ENCODE measurements around the gene AZGP1. TPM values are rescaled to one million over a fixed set of nuclear protein-coding genes. Genes with fewer than 3 reads are reported as not detected.
A peak's percentile ranks its signal among the peaks of the same experiment; 100 is the strongest.
"Not testable (repeated sequence)": the region's sequence is repeated elsewhere in the genome, so short reads cannot be mapped to it uniquely, and the experiment has no call there.

The AZGP1 gene
- total and polyA plus RNA-seq, 7 experiments from 2014 or later, result not detected

DNA sequence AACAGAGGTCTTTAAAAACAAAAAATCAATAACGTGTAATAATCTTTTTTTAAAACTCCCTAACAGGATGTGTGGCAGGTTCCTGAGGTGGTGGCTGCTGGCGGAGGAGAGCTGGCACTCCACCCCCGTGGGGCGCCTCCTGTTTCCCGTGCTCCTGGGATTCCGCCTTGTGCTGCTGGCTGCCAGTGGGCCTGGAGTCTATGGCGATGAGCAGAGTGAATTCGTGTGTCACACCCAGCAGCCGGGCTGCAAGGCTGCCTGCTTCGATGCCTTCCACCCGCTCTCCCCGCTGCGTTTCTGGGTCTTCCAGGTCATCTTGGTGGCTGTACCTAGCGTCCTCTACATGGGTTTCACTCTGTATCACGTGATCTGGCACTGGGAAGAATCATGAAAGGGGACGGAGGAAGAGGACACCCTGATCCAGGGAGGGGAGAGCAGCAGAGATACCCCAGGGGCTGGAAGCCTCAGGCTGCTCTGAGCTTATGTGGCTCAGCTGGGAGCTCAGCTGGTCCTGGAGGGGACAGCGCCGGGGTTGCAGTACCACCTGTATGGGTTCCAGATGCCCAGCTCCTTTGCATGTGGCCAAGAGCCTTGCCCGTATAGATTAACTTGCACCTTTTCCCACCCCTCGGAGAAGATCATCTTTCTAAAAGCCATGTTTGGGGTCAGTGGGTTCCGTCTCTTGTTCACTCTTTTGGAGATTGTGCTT, 16.7 kb upstream of the AZGP1 start:
- Histone ChIP-seq H3K9me3 (ENCODE audit: control insufficient read depth in 2 of 3, low read length in 3 of 3) (no peaks in the 10 kb centered on the region), H3K27me3 (ENCODE audit: control insufficient read depth in 2 of 2, insufficient read depth in 2 of 2, low read length in 2 of 2) (no peaks in the 10 kb centered on the region), H3K4me3 (ENCODE audit: low read length) (no peak overlapping the region), H3K36me3 (ENCODE audit: control insufficient read depth in 2 of 3, insufficient read depth in 3 of 3, low read length in 3 of 3) (no peaks in the 10 kb centered on the region), H3K27ac (ENCODE audit: low read depth, low read length) (no peak overlapping the region), H3K4me1 (ENCODE audit: control insufficient read depth in 2 of 2, insufficient read depth in 2 of 2, low read length in 2 of 2) (peaks cover 0 to 11% of the 10 kb centered on the region in 2 donors)
- Mint-ChIP-seq H3K27ac (no peak overlapping the region), H3K4me1 (peaks cover 7 to 17% (median 14%) of the 10 kb centered on the region in 7 donors), H3K36me3 (peaks cover 0 to 3% (median 0%) of the 10 kb centered on the region in 5 donors), H3K4me3 (no peak overlapping the region), H3K9me3 (no peaks in the 10 kb centered on the region), H3K27me3 (peaks cover 0 to 17% (median 0%) of the 10 kb centered on the region in 5 donors)
- no peak for ATAC-seq
- intact Hi-C loops (cut with micrococcal nuclease), result loop anchor here (5.0 to 10.0 kb wide), 4 partner anchors 352 to 488 kb away; partner anchors contain the start of genes ZKSCAN5 (in 1 of the 2) and ZNF394 (in 1 of the 2)
- CTCF ChIA-PET, result interaction anchor here (0.5 to 7.3 kb wide), 7 partner anchors 13 to 467 kb away, joined by 3 to 102 read pairs (median 4); partner anchors contain the start of genes TRIM4 and ZKSCAN1
- POLR2A ChIA-PET, result interaction anchor here (0.6 to 1.2 kb wide), 2 partner anchors 9 to 138 kb away, joined by 3 read pairs; no protein-coding TSS in a partner anchor
- DNase-seq, result no peak

DNA sequence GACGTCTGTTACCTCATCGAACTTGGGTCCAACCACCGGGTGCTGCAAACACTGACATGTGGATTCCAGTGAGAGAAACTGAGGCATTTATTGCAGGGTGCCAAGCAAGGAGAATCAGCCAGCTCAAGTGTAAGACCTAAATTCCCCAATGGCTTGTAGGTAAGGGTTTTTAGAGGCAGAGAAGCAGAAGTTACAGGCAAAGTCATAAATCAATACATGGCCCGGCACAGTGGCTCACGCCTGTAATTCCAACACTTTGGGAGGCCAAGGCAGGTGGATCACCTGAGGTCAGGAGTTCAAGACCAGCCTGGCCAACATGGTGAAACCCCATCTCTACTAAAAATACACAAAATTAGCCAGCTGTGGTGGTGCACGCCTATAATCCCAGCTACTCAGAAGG, 15.7 kb upstream of the AZGP1 start:
- H3K27me3 ChIP-seq (ENCODE audit: control insufficient read depth in 2 of 2, insufficient read depth in 2 of 2, low read length in 2 of 2); H3K27ac Mint-ChIP-seq; DNase-seq; H3K9me3 ChIP-seq (ENCODE audit: control insufficient read depth in 2 of 3, low read length in 3 of 3); H3K4me3 ChIP-seq (ENCODE audit: low read length); ATAC-seq; H3K4me3 Mint-ChIP-seq; H3K36me3 ChIP-seq (ENCODE audit: control insufficient read depth in 2 of 3, insufficient read depth in 3 of 3, low read length in 3 of 3); H3K9me3 Mint-ChIP-seq; H3K4me1 ChIP-seq (ENCODE audit: control insufficient read depth in 2 of 2, insufficient read depth in 2 of 2, low read length in 2 of 2); H3K27ac ChIP-seq (ENCODE audit: low read depth, low read length); H3K36me3 Mint-ChIP-seq: not testable (repeated sequence)
- Mint-ChIP-seq H3K4me1 (peaks cover 0 to 12% (median 5%) of the 10 kb centered on the region in 7 donors), H3K27me3 (peaks cover 0 to 17% (median 0%) of the 10 kb centered on the region in 5 donors)
- POLR2A ChIA-PET, result interaction anchor here (0.8 kb wide), 1 partner anchor 58 kb away, joined by 4 read pairs; the partner anchor contains the start of gene ZSCAN21
- intact Hi-C loops (cut with micrococcal nuclease), result loop anchor here (1.0 to 10.0 kb wide), 9 partner anchors 12 to 487 kb away; partner anchors contain the start of genes GJC3 (in 1 of the 2), ZKSCAN5 (in 1 of the 2) and ZNF394 (in 1 of the 2)
- CTCF ChIA-PET, result interaction anchor here (0.7 to 7.3 kb wide), 5 partner anchors 13 to 466 kb away, joined by 4 to 102 read pairs (median 4); partner anchors contain the start of genes TRIM4 and ZKSCAN1

GRCh38 chr7:99990460-99990852, 14.6 kb upstream of the AZGP1 start:
- intact Hi-C loops (cut with micrococcal nuclease), result loop anchor here (2.0 to 10.0 kb wide), 6 partner anchors 258 to 486 kb away; partner anchors contain the start of genes ZKSCAN5 (in 1 of the 2) and ZNF394 (in 1 of the 2)
- Mint-ChIP-seq H3K9me3 (no peaks in the 10 kb centered on the region), H3K27ac (no peak overlapping the region), H3K27me3 (peaks cover 0 to 22% (median 0%) of the 10 kb centered on the region in 5 donors), H3K4me1 (peaks cover 0 to 12% (median 5%) of the 10 kb centered on the region in 7 donors), H3K36me3 (no peaks in the 10 kb centered on the region), H3K4me3 (peak overlapping the region in 2 of 10 donors; percentile 28 to 53)
- DNase-seq (no peak), ATAC-seq (no peak)
- H3K4me1 ChIP-seq (ENCODE audit: control insufficient read depth in 2 of 2, insufficient read depth in 2 of 2, low read length in 2 of 2), result no peaks in the 10 kb centered on the region
- H3K36me3 ChIP-seq (ENCODE audit: control insufficient read depth in 2 of 3, insufficient read depth in 3 of 3, low read length in 3 of 3), result no peaks in the 10 kb centered on the region
- no peak overlapping the region for H3K27ac ChIP-seq (ENCODE audit: low read depth, low read length)
- POLR2A ChIA-PET, result interaction anchor here (1.3 kb wide), 1 partner anchor 71 kb away, joined by 6 read pairs; the partner anchor contains the start of gene TRIM4
- no peaks in the 10 kb centered on the region for H3K27me3 ChIP-seq (ENCODE audit: control insufficient read depth in 2 of 2, insufficient read depth in 2 of 2, low read length in 2 of 2)
- H3K9me3 ChIP-seq (ENCODE audit: control insufficient read depth in 2 of 3, low read length in 3 of 3), result no peaks in the 10 kb centered on the region
- no peak overlapping the region for H3K4me3 ChIP-seq (ENCODE audit: low read length)
- CTCF ChIA-PET, result interaction anchor here (0.7 to 7.3 kb wide), 12 partner anchors 14 to 438 kb away, joined by 3 to 102 read pairs (median 4); partner anchors contain the start of genes FAM200A and TRIM4

DNA sequence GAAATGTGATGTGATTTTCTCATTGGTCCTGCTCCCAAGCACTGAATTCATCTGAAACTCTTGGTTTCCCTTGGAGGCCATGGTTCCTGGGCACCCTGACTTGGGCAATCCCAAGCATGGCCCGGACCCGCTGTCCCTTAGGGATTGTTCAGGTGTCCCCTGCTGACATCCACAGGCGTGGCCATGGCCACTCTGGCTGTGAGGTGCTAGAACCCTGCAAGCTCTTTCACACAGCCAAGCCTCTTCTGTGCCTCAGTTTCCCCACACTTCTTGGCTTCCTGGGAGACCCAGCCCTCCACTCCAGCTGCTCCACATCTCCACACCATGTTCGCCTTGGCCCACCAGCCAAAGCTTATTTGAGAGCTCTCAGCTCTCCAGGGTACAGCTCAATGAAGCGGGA, 12.0 kb upstream of the AZGP1 start:
- no peaks in the 10 kb centered on the region for H3K4me1 ChIP-seq (ENCODE audit: control insufficient read depth in 2 of 2, insufficient read depth in 2 of 2, low read length in 2 of 2)
- Mint-ChIP-seq H3K9me3 (peaks cover 0 to under 1% (median 0%) of the 10 kb centered on the region in 11 donors), H3K36me3 (no peaks in the 10 kb centered on the region), H3K4me1 (peaks cover 0 to 5% (median 4%) of the 10 kb centered on the region in 7 donors), H3K4me3 (no peak overlapping the region), H3K27ac (no peak overlapping the region), H3K27me3 (peaks cover 0 to 26% (median 4%) of the 10 kb centered on the region in 5 donors)
- CTCF ChIA-PET, result interaction anchor here (2.0 to 7.3 kb wide), 2 partner anchors 73 to 141 kb away, joined by 7 to 102 read pairs; partner anchors contain the start of gene TRIM4
- no peaks in the 10 kb centered on the region for H3K27me3 ChIP-seq (ENCODE audit: control insufficient read depth in 2 of 2, insufficient read depth in 2 of 2, low read length in 2 of 2)
- intact Hi-C loops (cut with micrococcal nuclease), result no loop called here
- POLR2A ChIA-PET, result interaction anchor here (1.3 kb wide), 1 partner anchor 68 kb away, joined by 3 read pairs; the partner anchor contains the start of gene TRIM4
- ATAC-seq, result no peak
- no peaks in the 10 kb centered on the region for H3K36me3 ChIP-seq (ENCODE audit: control insufficient read depth in 2 of 3, insufficient read depth in 3 of 3, low read length in 3 of 3)
- no peak for DNase-seq
- no peak overlapping the region for H3K27ac ChIP-seq (ENCODE audit: low read depth, low read length)
- no peaks in the 10 kb centered on the region for H3K9me3 ChIP-seq (ENCODE audit: control insufficient read depth in 2 of 3, low read length in 3 of 3)
- H3K4me3 ChIP-seq (ENCODE audit: low read length), result no peak overlapping the region

DNA sequence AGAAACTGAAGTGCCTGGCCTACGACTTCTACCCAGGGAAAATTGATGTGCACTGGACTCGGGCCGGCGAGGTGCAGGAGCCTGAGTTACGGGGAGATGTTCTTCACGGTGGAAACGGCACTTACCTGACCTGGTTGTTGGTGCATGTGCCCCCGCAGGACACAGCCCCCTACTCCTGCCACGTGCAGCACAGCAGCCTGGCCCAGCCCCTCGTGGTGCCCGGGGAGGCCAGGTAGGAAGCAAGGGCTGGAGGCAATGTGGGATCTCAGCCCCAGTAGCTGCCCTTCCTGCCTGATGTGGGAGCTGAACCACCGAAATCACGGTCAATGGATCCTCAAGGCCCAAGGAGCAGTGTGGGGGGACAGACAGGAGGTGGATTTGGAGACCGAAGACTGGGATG, 11.5 kb upstream of the AZGP1 start:
- H3K9me3 Mint-ChIP-seq; intact Hi-C loops (cut with micrococcal nuclease); H3K27me3 ChIP-seq (ENCODE audit: control insufficient read depth in 2 of 2, insufficient read depth in 2 of 2, low read length in 2 of 2); H3K4me1 Mint-ChIP-seq; H3K36me3 Mint-ChIP-seq; H3K4me3 ChIP-seq (ENCODE audit: low read length); H3K27ac Mint-ChIP-seq; H3K4me1 ChIP-seq (ENCODE audit: control insufficient read depth in 2 of 2, insufficient read depth in 2 of 2, low read length in 2 of 2); H3K27ac ChIP-seq (ENCODE audit: low read depth, low read length); H3K4me3 Mint-ChIP-seq; H3K9me3 ChIP-seq (ENCODE audit: control insufficient read depth in 2 of 3, low read length in 3 of 3); ATAC-seq; DNase-seq; H3K36me3 ChIP-seq (ENCODE audit: control insufficient read depth in 2 of 3, insufficient read depth in 3 of 3, low read length in 3 of 3); POLR2A ChIA-PET: not testable (repeated sequence)
- peaks cover 0 to 26% (median 4%) of the 10 kb centered on the region in 5 donors for H3K27me3 Mint-ChIP-seq
- CTCF ChIA-PET, result interaction anchor here (2.0 to 7.3 kb wide), 2 partner anchors 72 to 141 kb away, joined by 7 to 102 read pairs; partner anchors contain the start of gene TRIM4

GRCh38 chr7:99984593-99984992, 8.8 kb upstream of the AZGP1 start:
- no peaks in the 10 kb centered on the region for H3K4me1 ChIP-seq (ENCODE audit: control insufficient read depth in 2 of 2, insufficient read depth in 2 of 2, low read length in 2 of 2)
- no peaks in the 10 kb centered on the region for H3K36me3 ChIP-seq (ENCODE audit: control insufficient read depth in 2 of 3, insufficient read depth in 3 of 3, low read length in 3 of 3)
- no peak overlapping the region for H3K4me3 Mint-ChIP-seq
- H3K9me3 Mint-ChIP-seq, result peaks cover 0 to 6% (median 3%) of the 10 kb centered on the region in 11 donors
- DNase-seq, result no peak
- no peaks in the 10 kb centered on the region for H3K27me3 ChIP-seq (ENCODE audit: control insufficient read depth in 2 of 2, insufficient read depth in 2 of 2, low read length in 2 of 2)
- intact Hi-C loops (cut with micrococcal nuclease), result no loop called here
- POLR2A ChIA-PET, result no interaction called here
- peaks cover 0 to 19% (median 4%) of the 10 kb centered on the region in 5 donors for H3K27me3 Mint-ChIP-seq
- H3K4me1 Mint-ChIP-seq, result peaks cover 0 to 7% (median 3%) of the 10 kb centered on the region in 7 donors
- H3K4me3 ChIP-seq (ENCODE audit: low read length), result no peak overlapping the region
- CTCF ChIA-PET, result no interaction called here
- H3K36me3 Mint-ChIP-seq, result no peaks in the 10 kb centered on the region
- no peaks in the 10 kb centered on the region for H3K9me3 ChIP-seq (ENCODE audit: control insufficient read depth in 2 of 3, low read length in 3 of 3)
- ATAC-seq, result no peak
- no peak overlapping the region for H3K27ac ChIP-seq (ENCODE audit: low read depth, low read length)
- H3K27ac Mint-ChIP-seq, result no peak overlapping the region
